Duodenal mucosa (tissue), 2 donors: ENCODE data around the gene RGS1.

Experiments
- H3K27ac ChIP-seq: one replicate; pipeline ENCODE4 v1.7.0; 2013; ENCODE audit warnings: low read depth, low read length
- H3K27me3 ChIP-seq, 2 donors: one replicate each; pipeline ENCODE4 v1.7.0; 2013; ENCODE audit warnings: low read length in 2 of 2, control low read depth in 1 of 2; ENCODE audit not compliant: insufficient read depth in 2 of 2, control insufficient read depth in 1 of 2
- H3K36me3 ChIP-seq, 2 donors: one replicate each; pipeline ENCODE4 v1.7.0; 2013; ENCODE audit warnings: low read length in 2 of 2, control low read depth in 1 of 2; ENCODE audit not compliant: insufficient read depth in 2 of 2, control insufficient read depth in 1 of 2
- H3K4me1 ChIP-seq, 2 donors: one replicate each; pipeline ENCODE4 v1.7.0; 2013; ENCODE audit warnings: low read length in 2 of 2, control low read depth in 1 of 2; ENCODE audit not compliant: insufficient read depth in 2 of 2, control insufficient read depth in 1 of 2
- H3K4me3 ChIP-seq, 2 donors: one replicate each; pipeline ENCODE4 v1.7.0; 2013; ENCODE audit warnings: low read length in 2 of 2, low read depth in 1 of 2
- H3K9ac ChIP-seq, 2 donors: one replicate each; pipeline ENCODE4 v1.7.0; 2013; ENCODE audit warnings: low read length in 2 of 2, low read depth in 1 of 2
- H3K9me3 ChIP-seq, 2 donors: one replicate each; pipeline ENCODE4 v1.7.0; 2013; ENCODE audit warnings: low read length in 2 of 2, control low read depth in 1 of 2; ENCODE audit not compliant: control insufficient read depth in 1 of 2

RGS1 gene

GRCh38 chr1:192620071-192620635, 44.6 kb downstream of the RGS1 start:
- Histone ChIP-seq H3K9me3 (no peaks in the 10 kb centered on the region), H3K27me3 (no peaks in the 10 kb centered on the region), H3K4me1 (no peaks in the 10 kb centered on the region), H3K27ac (no peak overlapping the region), H3K36me3 (no peaks in the 10 kb centered on the region), H3K9ac (no peak overlapping the region), H3K4me3 (no peak overlapping the region)

- no peaks in the 10 kb centered on the region for H3K9me3 ChIP-seq
- H3K27me3 ChIP-seq: no peaks in the 10 kb centered on the region
- no peak overlapping the region for H3K27ac ChIP-seq
- no peaks in the 10 kb centered on the region for H3K36me3 ChIP-seq
- no peak overlapping the region for H3K9ac ChIP-seq
- H3K4me1 ChIP-seq: no peaks in the 10 kb centered on the region
- H3K4me3 ChIP-seq: no peak overlapping the region
These were observed 51.0 kb downstream of the RGS1 start for GRCh38 chr1:192626366-192627179.

GRCh38 chr1:192627901-192628300, 52.3 kb downstream of the RGS1 start:
- Histone ChIP-seq H3K9me3 (no peaks in the 10 kb centered on the region), H3K27me3 (no peaks in the 10 kb centered on the region), H3K9ac (no peak overlapping the region), H3K4me1 (no peaks in the 10 kb centered on the region), H3K27ac (no peak overlapping the region), H3K36me3 (no peaks in the 10 kb centered on the region), H3K4me3 (no peak overlapping the region)

GRCh38 chr1:192628396-192629057, 53.0 kb downstream of the RGS1 start:
- no peaks in the 10 kb centered on the region for H3K27me3 ChIP-seq
- H3K9ac ChIP-seq: no peak overlapping the region
- H3K4me3 ChIP-seq: no peak overlapping the region
- H3K9me3 ChIP-seq: no peaks in the 10 kb centered on the region
- H3K36me3 ChIP-seq: no peaks in the 10 kb centered on the region
- H3K27ac ChIP-seq: no peak overlapping the region
- H3K4me1 ChIP-seq: no peaks in the 10 kb centered on the region

- Histone ChIP-seq H3K9me3 (no peaks in the 10 kb centered on the region), H3K4me3 (no peak overlapping the region), H3K27me3 (no peaks in the 10 kb centered on the region), H3K36me3 (no peaks in the 10 kb centered on the region), H3K9ac (no peak overlapping the region), H3K4me1 (no peaks in the 10 kb centered on the region), H3K27ac (no peak overlapping the region)
These were observed 54.0 kb downstream of the RGS1 start for GRCh38 chr1:192629612-192630011.
